Activated T-helper 1 cell treated with anti-CD3 and anti-CD28 coated beads, Interleukin-2, amount 50 U/mL, for 16 hours (primary cell): ENCODE results near the gene CENPV.
"Not testable (repeated sequence)": the region's sequence is repeated elsewhere in the genome, so short reads cannot be mapped to it uniquely, and the experiment has no call there.

Source experiments
- DNase-seq, 2 donors: peaks; one replicate each; pipeline ENCODE4 v3.0.0-alpha.2; 2020; ENCODE audit warnings: low read depth in 1 of 2, low spot score in 1 of 2

The CENPV gene

GRCh38 chr17:16353317-16354174, at the start of gene CENPV:
Gene CENPV (minus strand): TSS chr17:16353469. CDS start chr17:16353436, 33 bp downstream.
- peak; percentile 17 to 58 for DNase-seq

DNA sequence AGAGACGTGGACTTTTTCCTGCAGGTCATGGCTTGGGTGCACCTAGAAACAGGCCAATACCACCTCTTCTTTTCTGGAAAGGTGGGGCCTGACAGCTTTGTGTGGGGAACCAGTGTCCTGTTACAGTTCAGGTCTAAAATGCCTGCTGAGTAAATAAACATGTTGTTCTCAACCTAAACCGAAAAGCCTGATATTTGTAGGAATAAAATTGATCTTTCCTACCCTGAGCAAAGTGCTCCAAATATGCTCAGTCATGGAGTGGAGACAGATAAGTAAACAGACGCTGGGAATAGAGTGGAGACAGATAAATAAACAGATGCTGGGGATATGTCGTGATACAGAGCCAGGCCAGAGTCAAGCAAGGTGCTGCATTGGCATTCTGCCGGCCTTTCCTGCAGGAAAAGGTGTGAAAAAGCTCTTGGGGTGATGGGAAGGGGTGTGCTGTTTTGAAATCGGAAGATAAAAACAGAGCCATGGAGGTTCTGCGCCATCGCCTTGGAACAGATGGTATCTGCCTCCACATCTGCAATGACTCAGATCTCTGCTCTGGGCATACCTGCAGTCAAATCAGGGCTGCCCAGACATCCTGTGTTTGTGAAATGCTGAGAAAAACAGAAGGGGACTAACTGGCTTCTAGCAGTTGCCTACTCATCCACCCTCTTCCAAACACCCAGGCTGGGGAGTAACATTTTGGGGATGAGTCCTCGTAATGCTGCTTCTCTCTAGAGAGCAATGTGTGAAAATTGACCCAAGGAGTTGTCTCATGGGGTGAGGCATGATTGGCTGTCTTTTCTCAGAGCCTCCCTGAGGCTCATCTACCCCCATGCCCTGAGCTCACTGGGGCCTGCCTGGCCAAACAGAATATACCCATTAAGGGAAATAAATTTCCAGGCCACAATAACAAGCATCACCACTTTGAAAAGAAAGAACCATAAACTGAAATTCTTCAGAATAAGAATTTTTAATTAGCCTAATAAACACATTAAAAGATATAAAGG, 45.3 kb upstream of the CENPV start:
- DNase-seq = no peak

GRCh38 chr17:16396693-16397092, 43.4 kb upstream of the CENPV start:
- not testable (repeated sequence) for DNase-seq

DNA sequence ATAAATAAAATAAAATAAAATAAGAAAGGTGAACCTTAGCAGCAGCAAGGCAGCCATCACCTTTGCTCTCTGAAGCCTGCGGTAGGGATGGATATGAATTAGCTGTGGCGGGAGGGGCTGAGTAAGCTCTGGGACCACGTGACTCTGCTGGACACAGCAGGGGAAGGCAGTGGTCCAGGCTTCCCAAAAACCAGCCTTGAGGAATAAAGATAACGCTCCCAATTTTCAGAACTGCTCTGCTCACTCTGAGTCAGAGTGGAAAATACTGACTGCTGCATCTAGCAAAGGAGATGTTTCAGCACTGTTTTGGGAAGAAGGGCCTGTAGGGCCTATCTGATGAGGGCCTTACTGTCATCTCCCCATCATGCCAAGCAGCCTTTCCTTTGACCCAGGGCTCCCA, 42.6 kb upstream of the CENPV start:
- not testable (repeated sequence) for DNase-seq

GRCh38 chr17:16392491-16392890, 39.2 kb upstream of the CENPV start:
- DNase-seq = not testable (repeated sequence)

- no peak for DNase-seq
Observed at GRCh38 chr17:16391451-16391850, 38.2 kb upstream of the CENPV start.

DNA sequence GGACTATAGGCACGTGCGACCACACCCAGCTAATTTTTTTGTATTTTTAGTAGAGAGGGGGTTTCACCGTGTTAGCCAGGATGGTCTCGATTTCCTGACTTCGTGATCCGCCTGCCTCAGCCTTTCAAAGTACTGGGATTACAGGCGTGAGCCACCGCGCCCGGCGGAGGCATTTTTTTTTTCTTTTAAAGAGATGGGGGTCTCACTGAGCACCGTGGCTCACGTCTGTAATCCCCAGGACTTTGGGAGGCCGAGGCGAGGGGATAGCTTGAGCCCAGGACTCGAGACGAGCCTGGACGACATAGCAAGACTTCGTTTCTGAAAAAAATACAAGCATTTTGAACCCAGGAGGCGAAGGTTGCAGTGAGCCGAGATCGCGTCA, 32.8 kb upstream of the CENPV start:
- not testable (repeated sequence) for DNase-seq

DNA sequence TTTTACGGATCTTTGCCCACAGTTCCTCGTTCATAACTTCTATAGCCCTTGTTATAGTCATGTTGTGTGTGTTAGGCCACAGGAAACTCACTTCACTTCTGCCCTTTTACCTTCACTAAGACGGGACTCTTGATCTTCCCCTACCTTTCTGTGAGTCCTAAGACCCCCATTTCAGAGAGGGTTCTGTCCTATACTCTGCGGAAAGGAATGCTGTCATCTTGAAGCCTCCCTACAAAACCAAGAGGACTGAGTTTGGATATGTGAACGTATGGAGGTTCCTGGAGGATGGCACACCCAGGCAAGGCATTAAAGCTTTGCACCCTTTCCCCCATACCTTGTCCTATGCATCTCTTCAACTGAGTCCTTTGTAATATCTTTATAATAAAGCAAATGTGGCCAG, 31.3 kb upstream of the CENPV start:
- no peak for DNase-seq

DNA sequence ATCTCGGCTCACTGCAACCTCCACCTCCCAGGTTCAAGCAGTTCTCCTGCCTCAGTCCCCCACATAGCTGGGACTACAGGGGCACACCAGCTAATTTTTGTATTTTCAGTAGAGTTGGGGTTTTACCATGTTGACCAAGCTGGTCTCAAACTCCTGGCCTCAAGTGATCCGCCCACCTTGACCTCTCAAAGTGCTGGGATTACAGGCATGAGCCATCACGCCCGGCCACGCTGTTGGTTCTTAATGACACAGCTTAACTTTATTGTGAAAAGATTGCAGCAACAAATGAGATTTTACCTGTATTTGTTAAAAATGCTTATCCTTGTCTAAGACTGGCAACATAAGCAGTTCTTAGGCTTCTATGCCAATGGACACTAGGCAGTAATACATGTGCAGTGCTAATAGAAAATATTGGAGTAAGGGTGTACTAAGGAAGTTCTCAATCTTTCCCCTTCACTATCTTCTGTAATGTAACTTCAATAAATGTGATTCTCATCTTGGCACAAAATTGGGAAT, 30.6 kb upstream of the CENPV start:
- DNase-seq = no peak

- no peak for DNase-seq
Observed at GRCh38 chr17:16383216-16383615, 29.9 kb upstream of the CENPV start.

- DNase-seq = peak in 1 of 2 donors; percentile 17
Observed at GRCh38 chr17:16381496-16381820, 28.2 kb upstream of the CENPV start.

DNA sequence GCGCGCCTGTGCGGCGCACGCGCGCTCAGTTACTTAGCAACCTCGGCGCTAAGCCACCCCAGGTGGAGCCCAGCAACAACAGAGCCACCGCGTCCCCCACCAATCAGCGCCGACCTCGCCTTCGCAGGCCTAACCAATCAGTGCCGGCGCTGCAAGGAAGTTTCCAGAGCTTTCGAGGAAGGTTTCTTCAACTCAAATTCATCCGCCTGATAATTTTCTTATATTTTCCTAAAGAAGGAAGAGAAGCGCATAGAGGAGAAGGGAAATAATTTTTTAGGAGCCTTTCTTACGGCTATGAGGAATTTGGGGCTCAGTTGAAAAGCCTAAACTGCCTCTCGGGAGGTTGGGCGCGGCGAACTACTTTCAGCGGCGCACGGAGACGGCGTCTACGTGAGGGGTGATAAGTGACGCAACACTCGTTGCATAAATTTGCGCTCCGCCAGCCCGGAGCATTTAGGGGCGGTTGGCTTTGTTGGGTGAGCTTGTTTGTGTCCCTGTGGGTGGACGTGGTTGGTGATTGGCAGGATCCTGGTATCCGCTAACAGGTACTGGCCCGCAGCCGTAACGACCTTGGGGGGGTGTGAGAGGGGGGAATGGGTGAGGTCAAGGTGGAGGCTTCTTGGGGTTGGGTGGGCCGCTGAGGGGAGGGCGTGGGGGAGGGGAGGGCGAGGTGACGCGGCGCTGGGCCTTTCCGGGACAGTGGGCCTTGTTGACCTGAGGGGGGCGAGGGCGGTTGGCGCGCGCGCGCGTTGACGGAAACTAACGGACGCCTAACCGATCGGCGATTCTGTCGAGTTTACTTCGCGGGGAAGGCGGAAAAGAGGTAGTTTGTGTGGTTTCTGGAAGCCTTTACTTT, 27.6 kb upstream of the CENPV start, which contains the start of gene UBB:
TSS of gene UBB (plus strand) at position 452 of the 856 bp plus-strand sequence. CDS start 817 bp downstream, outside the sequence.
- peak; percentile 87 to 92 for DNase-seq

- DNase-seq = no peak
Observed at GRCh38 chr17:16379654-16380053, 26.4 kb upstream of the CENPV start.

GRCh38 chr17:16378636-16379282, 25.5 kb upstream of the CENPV start:
- no peak for DNase-seq

GRCh38 chr17:16377941-16378341, 24.7 kb upstream of the CENPV start:
- DNase-seq = no peak

GRCh38 chr17:16374146-16374938, 21.1 kb upstream of the CENPV start:
- DNase-seq = no peak

GRCh38 chr17:16371742-16372141, 18.5 kb upstream of the CENPV start:
- DNase-seq = no peak

GRCh38 chr17:16364625-16365024, 11.4 kb upstream of the CENPV start:
- DNase-seq = no peak
